GM18511 (cell line): Measurements from ENCODE around the gene APPBP2.
A peak's percentile ranks its signal among the peaks of the same experiment; 100 is the strongest.
"Not testable (repeated sequence)": the region's sequence is repeated elsewhere in the genome, so short reads cannot be mapped to it uniquely, and the experiment has no call there.

Experiments
- ATAC-seq: cut with Tn5 transposase; IDR thresholded peaks from one replicate; pipeline ENCODE4 v1.9.1; 2021; ENCODE audit warnings: mild to moderate bottlenecking, moderate library complexity; ENCODE audit not compliant: unreplicated experiment

APPBP2 gene

GRCh38 chr17:60442271-60443173 lies 83.5 kb downstream of the APPBP2 start:
- ATAC-seq: no peak

DNA sequence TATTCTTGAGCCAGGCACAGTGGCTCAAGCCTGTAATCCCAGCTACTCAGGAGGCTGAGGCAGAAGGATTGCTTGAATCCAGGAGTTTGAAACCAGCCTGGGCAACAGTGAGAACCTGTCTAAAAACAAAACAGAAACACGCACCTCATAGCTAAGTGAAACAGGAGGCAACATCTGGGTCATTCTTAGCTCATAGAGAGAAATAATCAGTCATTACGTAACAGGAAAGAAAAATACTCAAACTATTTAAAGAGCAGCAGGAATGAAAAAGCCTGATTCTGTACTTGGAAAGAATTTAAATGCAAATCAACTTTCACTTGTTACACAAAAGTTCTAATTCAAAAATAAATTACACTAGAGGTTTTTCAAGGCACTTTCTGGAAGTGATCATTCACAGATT lies 86.5 kb downstream of the APPBP2 start:
- ATAC-seq: no peak

GRCh38 chr17:60436676-60437075 lies 89.4 kb downstream of the APPBP2 start:
- no peak for ATAC-seq

DNA sequence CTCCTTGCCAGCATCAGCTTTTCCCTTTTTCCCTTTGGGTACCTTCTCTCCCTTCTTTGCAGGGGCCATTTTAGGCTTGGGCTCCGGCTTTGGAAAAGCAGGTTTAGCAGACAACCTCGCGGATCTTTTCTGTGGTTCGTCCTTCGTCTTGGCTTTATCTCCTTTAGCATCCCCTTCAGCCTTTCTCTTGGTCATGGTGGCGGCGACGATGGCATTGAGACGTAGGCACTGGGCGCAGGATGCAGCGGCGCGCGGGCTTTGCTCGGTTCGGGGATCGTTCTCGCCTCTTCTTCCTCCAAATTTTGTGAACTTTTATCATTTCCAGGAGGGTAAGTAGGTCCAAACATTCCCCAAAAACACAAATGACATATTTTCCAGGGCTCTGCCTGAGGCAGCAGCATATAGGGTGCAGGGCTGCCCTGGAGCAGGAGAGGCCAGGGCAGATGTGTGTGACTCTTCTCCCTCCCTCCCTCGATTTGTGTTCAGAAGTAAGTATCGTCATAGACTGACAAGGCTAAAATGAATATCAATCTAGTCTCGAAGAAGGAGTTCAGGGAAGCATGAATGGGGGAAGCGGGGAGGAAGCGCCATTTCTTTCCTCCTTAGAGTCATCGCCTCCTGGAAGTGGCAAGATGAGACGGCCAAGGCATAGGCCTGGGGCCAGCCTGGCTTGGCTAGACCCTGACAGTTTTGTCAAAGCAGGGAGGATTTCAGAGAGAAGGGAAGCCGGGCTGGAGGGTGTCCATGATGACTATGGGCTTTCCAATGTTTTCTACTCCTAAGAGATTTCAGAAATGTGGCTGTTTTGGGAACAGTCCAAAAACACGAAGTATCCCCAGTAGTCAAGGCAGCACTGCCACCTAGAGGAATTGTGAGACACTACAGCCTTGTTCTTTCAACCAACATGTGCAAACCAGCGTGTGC lies 90.5 kb downstream of the APPBP2 start:
- ATAC-seq: no peak

DNA sequence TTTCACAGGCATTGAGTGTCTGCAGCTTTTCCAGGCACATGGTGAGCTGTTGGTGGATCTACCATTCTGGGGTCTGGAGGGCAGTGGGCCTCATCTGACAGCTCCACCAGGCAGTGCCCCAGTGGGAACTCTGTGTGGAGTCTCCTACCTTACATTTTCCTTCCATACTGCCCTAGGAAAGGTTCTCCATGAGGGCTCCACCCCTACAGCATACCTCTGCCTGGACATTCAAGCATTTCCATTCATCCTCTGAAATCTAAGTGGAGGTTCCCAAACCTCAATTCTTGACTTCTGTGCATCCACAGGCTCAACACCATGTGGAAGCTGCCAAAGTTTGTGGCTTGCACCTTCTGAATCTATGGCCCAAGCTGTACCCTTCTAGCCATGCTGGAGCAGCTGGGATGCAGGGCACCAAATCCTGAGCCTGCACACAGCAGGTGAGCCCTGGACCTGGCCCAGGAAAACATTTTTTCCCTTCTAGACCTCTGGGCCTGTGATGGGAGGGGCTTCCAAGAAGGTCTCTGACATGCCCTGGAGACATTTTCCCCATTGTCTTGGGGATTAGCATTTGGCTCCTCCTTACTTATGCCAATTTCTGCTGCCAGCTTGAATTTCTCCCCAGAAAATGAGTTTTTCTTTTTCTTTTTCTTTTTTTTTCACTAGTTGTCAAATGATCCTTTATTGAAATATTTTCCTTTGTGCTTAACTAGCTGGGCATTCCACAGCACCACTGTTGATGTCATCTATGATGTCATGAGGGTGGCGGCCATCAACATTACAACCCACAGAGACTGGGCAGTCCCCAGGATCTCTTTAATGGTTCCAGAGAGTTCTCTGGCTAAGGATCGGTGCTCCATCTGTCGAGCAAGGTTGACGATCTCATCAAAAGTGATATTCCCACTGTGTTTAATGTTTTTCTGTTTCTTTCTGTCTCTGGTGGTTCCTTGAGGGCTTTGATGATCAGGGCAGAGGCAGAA lies 92.7 kb downstream of the APPBP2 start:
- not testable (repeated sequence) for ATAC-seq

DNA sequence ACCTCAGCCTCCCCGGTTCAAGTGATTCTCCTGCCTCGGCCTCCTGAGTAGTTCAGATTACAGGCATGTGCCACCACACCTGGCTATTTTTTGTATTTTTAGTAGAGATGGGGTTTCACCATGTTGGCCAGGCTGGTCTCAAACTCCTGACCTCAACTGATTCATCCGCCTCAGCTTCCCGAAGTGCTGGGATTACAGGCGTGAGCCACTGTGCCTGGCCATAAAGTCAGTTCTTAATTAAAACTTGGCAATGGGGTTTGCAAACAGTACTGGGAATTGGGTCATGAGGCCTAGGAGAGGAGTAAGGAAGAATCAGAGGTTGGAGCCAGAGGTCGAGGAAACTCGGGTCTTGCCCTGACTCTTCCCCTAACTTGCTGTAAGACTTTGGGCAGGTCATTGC lies 95.5 kb downstream of the APPBP2 start:
- ATAC-seq: not testable (repeated sequence)

- ATAC-seq: not testable (repeated sequence)
These were observed 97.6 kb downstream of the APPBP2 start for GRCh38 chr17:60428491-60428890.

GRCh38 chr17:60426596-60426995 lies 99.4 kb downstream of the APPBP2 start:
- ATAC-seq: no peak

GRCh38 chr17:60425626-60426025 lies 100.4 kb downstream of the APPBP2 start:
- no peak for ATAC-seq

DNA sequence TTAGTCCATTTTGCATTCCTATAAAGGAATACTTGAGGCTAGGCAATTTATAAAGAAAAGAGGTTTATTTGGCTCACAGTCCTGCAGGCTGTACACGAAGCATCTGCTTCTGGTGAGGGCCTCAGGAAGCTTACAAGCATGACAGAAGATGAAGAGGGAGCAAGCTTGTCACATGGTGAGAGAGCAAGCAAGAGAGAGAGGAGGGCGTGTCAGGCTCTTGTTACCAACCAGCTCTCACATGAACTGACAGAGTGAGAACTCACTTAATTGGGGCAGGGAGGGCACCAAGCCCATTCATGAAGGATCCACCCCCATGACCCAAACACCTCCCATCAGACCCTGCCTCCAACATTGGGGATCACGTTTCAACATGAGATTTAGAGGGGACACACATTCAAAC lies 102.2 kb downstream of the APPBP2 start:
- no peak for ATAC-seq

- no peak for ATAC-seq
These were observed 103.8 kb downstream of the APPBP2 start, which contains the start of gene CHCT1 for GRCh38 chr17:60422162-60422665. Gene CHCT1, plus strand, starts transcription at chr17:60422489. Its CDS starts 104 bp downstream, at chr17:60422593.

- ATAC-seq: peak; percentile 90
These were observed 104.5 kb downstream of the APPBP2 start for GRCh38 chr17:60421273-60422161.

GRCh38 chr17:60419875-60420274 lies 106.2 kb downstream of the APPBP2 start:
- not testable (repeated sequence) for ATAC-seq

- ATAC-seq: not testable (repeated sequence)
These were observed 107.0 kb downstream of the APPBP2 start for GRCh38 chr17:60419003-60419402.

- no peak for ATAC-seq
These were observed 109.6 kb downstream of the APPBP2 start for GRCh38 chr17:60416368-60416925.

DNA sequence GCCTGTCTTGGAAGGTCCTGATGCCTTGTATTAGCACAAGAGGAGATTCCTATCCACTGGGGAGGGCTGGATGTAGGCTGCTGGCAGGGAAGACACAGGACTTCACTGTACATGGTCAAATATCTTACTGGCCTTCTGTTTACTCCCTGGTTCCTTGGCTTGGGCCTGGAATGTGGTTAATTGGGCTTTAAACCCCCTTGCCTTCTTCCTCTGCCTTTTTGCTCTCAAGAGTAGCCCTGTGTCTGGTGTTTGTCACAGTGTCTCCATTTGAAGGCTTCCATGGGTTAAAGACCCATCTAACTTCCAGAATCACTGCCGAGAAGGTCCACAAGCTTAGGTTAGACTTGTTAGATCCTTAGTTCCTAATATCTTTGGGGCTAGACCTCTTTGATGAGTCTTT lies 110.9 kb downstream of the APPBP2 start:
- no peak for ATAC-seq

DNA sequence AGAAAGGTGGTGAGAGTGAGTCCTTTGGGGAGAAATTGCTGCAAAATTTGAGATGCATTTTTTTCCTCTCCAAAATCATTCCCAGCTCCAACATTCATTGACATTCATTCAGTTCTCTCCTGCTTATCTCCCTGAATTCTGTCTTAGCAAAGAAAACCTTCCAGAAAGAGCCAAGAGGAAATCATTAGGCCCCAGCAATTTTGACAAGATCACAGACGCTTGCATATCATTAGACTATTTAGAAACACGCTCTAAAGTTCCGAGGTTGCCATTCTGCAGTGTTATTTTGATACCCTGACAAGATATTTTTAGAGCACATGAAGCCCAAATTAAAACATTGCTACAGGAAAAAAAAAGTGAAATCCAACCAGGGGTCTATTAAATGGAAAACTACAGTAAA lies 113.3 kb downstream of the APPBP2 start:
- no peak for ATAC-seq

DNA sequence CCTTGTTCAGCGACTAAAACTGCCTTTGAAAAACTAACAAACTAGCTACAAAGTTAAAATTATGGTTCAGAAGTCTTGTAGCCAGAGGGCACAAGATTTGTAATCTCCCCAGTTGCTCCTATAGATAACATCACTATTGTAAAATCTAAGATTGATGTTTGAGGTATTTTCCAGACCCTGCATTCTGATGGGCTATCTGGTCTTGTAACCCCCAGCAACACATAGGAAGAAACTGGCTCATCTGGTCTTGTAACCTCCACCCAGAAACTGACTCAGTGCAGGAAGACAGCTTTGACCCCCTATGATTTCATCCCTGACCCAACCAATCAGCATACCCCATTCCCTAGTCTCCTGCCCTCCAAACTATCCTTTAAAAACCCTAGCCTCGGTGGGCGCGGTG lies 116.0 kb downstream of the APPBP2 start:
- ATAC-seq: no peak

DNA sequence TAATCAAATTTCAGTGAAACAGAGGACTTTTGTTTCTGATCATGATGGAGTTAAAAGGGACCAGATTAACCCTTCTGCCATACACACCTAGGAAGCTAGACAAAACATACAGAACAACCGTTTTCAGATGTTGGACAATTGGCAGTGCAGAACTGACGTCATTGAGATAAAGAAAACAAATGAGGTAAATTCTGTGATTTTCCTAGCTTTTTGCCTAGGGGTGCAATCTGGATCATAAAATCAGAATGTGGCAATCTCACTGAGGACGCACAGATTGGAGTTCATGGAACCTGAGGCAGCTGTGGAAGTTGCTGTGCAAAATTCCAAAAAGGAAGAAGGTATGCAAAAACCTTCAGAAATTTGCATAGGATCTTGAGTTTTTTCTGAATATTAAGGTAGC lies 119.2 kb downstream of the APPBP2 start:
- no peak for ATAC-seq
